WTC11 (cell line): ENCODE data around the gene KRT10. TPM values are rescaled to one million over a fixed set of nuclear protein-coding genes. Genes with fewer than 3 reads are reported as not detected.

Experiments
- ATAC-seq: fragments of 200-7000 bp; cut with Tn5 transposase; 2 replicates; pipeline ENCODE4 v1.10.0; 2021; ENCODE audit warnings: mild to moderate bottlenecking, moderate library complexity
- CTCF ChIA-PET: fragments of 300-600 bp; sonication (Branson Sonifier 250); formaldehyde crosslinking; loops from one replicate; lab custom pipeline; 2021; ENCODE audit warnings: antibody characterized with exemption; lab: Charles Lee
- POLR2A ChIA-PET: fragments of 350-600 bp; sonication (Branson Sonifier 250); formaldehyde crosslinking; loops from one replicate; lab custom pipeline; 2021; ENCODE audit warnings: antibody characterized with exemption; lab: Charles Lee
- DNase-seq: peaks from one replicate; pipeline ENCODE4 v3.0.0; 2021; ENCODE audit warnings: low spot score
- H3K27ac Mint-ChIP-seq: 2 replicates; pipeline ENCODE4 v1.8.0; 2021; ENCODE audit warnings: mixed read lengths
- H3K27me3 Mint-ChIP-seq: 2 replicates; pipeline ENCODE4 v1.8.0; 2021; ENCODE audit warnings: low read depth, mild to moderate bottlenecking, moderate library complexity, mixed read lengths
- H3K36me3 Mint-ChIP-seq: 2 replicates; pipeline ENCODE4 v1.8.0; 2021; ENCODE audit warnings: mixed read lengths
- H3K4me1 Mint-ChIP-seq: 2 replicates; pipeline ENCODE4 v1.8.0; 2022; ENCODE audit warnings: mixed read lengths
- H3K4me3 Mint-ChIP-seq: 2 replicates; pipeline ENCODE4 v1.8.0; 2021; ENCODE audit warnings: mild to moderate bottlenecking, moderate library complexity, mixed read lengths
- H3K9me3 Mint-ChIP-seq: 2 replicates; pipeline ENCODE4 v1.8.0; 2021; ENCODE audit warnings: mixed read lengths
- CREB1 ChIP-seq: sonication (generic); formaldehyde crosslinking; IDR thresholded peaks from 2 replicates; pipeline ENCODE4 v1.8.0; 2023; ENCODE audit warnings: mild to moderate bottlenecking, missing genetic modification reagents
- E2F5 ChIP-seq: sonication (generic); formaldehyde crosslinking; IDR thresholded peaks from 2 replicates; pipeline ENCODE4 v1.8.1; 2022; ENCODE audit warnings: mild to moderate bottlenecking, moderate library complexity, missing genetic modification reagents
- ESRRA ChIP-seq: sonication (generic); formaldehyde crosslinking; IDR thresholded peaks from 2 replicates; pipeline ENCODE4 v1.8.1; 2022; ENCODE audit warnings: mild to moderate bottlenecking, missing genetic modification reagents, borderline replicate concordance
- HMGXB4 ChIP-seq: sonication (generic); formaldehyde crosslinking; IDR thresholded peaks from 2 replicates; pipeline ENCODE4 v1.8.1; 2023; ENCODE audit warnings: mild to moderate bottlenecking, moderate library complexity, missing genetic modification reagents
- NR2C2 ChIP-seq: sonication (generic); formaldehyde crosslinking; IDR thresholded peaks from 2 replicates; pipeline ENCODE4 v1.8.0; 2022; ENCODE audit warnings: mild to moderate bottlenecking, missing genetic modification reagents
- PRRX2 ChIP-seq: fragments of 250-450 bp; sonication (Bioruptor Pico); IDR thresholded peaks from 2 replicates; pipeline ENCODE4 v1.8.0; 2021; ENCODE audit warnings: mild to moderate bottlenecking
- RORB ChIP-seq: fragments of 250-450 bp; sonication (Bioruptor Pico); IDR thresholded peaks from 2 replicates; pipeline ENCODE4 v1.9.0; 2021; ENCODE audit warnings: mild to moderate bottlenecking
- TP53 ChIP-seq: sonication (generic); formaldehyde crosslinking; IDR thresholded peaks from 2 replicates; pipeline ENCODE4 v1.8.1; 2023; ENCODE audit warnings: mild to moderate bottlenecking, missing genetic modification reagents
- ZBTB21 ChIP-seq: sonication (generic); formaldehyde crosslinking; IDR thresholded peaks from 2 replicates; pipeline ENCODE4 v1.8.1; 2023; ENCODE audit warnings: mild to moderate bottlenecking, missing genetic modification reagents, borderline replicate concordance
- ZNF232 ChIP-seq: sonication (generic); formaldehyde crosslinking; IDR thresholded peaks from 2 replicates; pipeline ENCODE4 v1.8.0; 2022; ENCODE audit warnings: mild to moderate bottlenecking, missing genetic modification reagents
- ZNF263 ChIP-seq: sonication (generic); formaldehyde crosslinking; IDR thresholded peaks from 2 replicates; pipeline ENCODE4 v1.8.1; 2022; ENCODE audit warnings: low read depth, mild to moderate bottlenecking, moderate library complexity, missing genetic modification reagents
- ZNF512 ChIP-seq: sonication (generic); formaldehyde crosslinking; IDR thresholded peaks from 2 replicates; pipeline ENCODE4 v1.8.1; 2022; ENCODE audit warnings: missing genetic modification reagents, borderline replicate concordance
- total RNA-seq: library from RNA; stranded (reverse); gene quantifications from 3 replicates; pipeline ENCODE4 v1.2.3, GENCODE V29; 2021
- TF ChIP-seq, protein P1 (sequence below): sonication (generic); formaldehyde crosslinking; IDR thresholded peaks from 2 replicates; pipeline ENCODE4 v1.8.1; 2023; ENCODE audit warnings: mild to moderate bottlenecking, missing genetic modification reagents
- TF ChIP-seq, protein P2 (sequence below): sonication (generic); formaldehyde crosslinking; IDR thresholded peaks from 2 replicates; pipeline ENCODE4 v1.8.0; 2022; ENCODE audit warnings: mild to moderate bottlenecking, missing genetic modification reagents
- TF ChIP-seq, protein P3 (sequence below): sonication (generic); formaldehyde crosslinking; conservative IDR thresholded peaks from 2 replicates; pipeline ENCODE4 v1.8.1; 2023; ENCODE audit warnings: mild to moderate bottlenecking, low read depth, missing genetic modification reagents, moderate library complexity
- TF ChIP-seq, protein P4 (sequence below): fragments of 250-450 bp; sonication (Bioruptor Pico); IDR thresholded peaks from 2 replicates; pipeline ENCODE4 v1.9.0; 2021; ENCODE audit warnings: mild to moderate bottlenecking

Gene KRT10
- total RNA-seq, 1 experiment from 2014 or later: 23.2 TPM

- no peaks in the 10 kb centered on the region for H3K27me3 Mint-ChIP-seq
- no peak overlapping the region for H3K4me3 Mint-ChIP-seq
- H3K27ac Mint-ChIP-seq: no peak overlapping the region
- ChIA-PET POLR2A (no interaction called here), CTCF (interaction anchor here (1.0 to 1.1 kb wide), 2 partner anchors 453 to 679 kb away, joined by 3 to 4 read pairs; no protein-coding TSS in a partner anchor)
- peaks cover 20% of the 10 kb centered on the region for H3K4me1 Mint-ChIP-seq
- DNase-seq: no peak
- TF ChIP-seq, protein P1, sequence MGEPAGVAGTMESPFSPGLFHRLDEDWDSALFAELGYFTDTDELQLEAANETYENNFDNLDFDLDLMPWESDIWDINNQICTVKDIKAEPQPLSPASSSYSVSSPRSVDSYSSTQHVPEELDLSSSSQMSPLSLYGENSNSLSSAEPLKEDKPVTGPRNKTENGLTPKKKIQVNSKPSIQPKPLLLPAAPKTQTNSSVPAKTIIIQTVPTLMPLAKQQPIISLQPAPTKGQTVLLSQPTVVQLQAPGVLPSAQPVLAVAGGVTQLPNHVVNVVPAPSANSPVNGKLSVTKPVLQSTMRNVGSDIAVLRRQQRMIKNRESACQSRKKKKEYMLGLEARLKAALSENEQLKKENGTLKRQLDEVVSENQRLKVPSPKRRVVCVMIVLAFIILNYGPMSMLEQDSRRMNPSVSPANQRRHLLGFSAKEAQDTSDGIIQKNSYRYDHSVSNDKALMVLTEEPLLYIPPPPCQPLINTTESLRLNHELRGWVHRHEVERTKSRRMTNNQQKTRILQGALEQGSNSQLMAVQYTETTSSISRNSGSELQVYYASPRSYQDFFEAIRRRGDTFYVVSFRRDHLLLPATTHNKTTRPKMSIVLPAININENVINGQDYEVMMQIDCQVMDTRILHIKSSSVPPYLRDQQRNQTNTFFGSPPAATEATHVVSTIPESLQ (CRISPR knock-in tag): no peak
- TF ChIP-seq, protein P2, sequence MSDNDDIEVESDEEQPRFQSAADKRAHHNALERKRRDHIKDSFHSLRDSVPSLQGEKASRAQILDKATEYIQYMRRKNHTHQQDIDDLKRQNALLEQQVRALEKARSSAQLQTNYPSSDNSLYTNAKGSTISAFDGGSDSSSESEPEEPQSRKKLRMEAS (CRISPR knock-in tag): no peak
- TF ChIP-seq RORB (no peak), TP53 (CRISPR knock-in tag) (no peak), ZNF263 (CRISPR knock-in tag) (no peak)
- no peaks in the 10 kb centered on the region for H3K9me3 Mint-ChIP-seq
- no peaks in the 10 kb centered on the region for H3K36me3 Mint-ChIP-seq
- no peak for ATAC-seq
Observed at GRCh38 chr17:40870136-40870535, 47.7 kb upstream of the KRT10 start.

- no peak within 1 kb of the TSS for H3K4me3 Mint-ChIP-seq
- no peaks in the 10 kb centered on the region for H3K36me3 Mint-ChIP-seq
- POLR2A ChIA-PET: no interaction called here
- no peaks in the 10 kb centered on the region for H3K9me3 Mint-ChIP-seq
- no peak within 1 kb of the TSS for H3K27ac Mint-ChIP-seq
- DNase-seq: no peak
- no peak for TF ChIP-seq HMGXB4 (CRISPR knock-in tag)
- TF ChIP-seq, protein P3, sequence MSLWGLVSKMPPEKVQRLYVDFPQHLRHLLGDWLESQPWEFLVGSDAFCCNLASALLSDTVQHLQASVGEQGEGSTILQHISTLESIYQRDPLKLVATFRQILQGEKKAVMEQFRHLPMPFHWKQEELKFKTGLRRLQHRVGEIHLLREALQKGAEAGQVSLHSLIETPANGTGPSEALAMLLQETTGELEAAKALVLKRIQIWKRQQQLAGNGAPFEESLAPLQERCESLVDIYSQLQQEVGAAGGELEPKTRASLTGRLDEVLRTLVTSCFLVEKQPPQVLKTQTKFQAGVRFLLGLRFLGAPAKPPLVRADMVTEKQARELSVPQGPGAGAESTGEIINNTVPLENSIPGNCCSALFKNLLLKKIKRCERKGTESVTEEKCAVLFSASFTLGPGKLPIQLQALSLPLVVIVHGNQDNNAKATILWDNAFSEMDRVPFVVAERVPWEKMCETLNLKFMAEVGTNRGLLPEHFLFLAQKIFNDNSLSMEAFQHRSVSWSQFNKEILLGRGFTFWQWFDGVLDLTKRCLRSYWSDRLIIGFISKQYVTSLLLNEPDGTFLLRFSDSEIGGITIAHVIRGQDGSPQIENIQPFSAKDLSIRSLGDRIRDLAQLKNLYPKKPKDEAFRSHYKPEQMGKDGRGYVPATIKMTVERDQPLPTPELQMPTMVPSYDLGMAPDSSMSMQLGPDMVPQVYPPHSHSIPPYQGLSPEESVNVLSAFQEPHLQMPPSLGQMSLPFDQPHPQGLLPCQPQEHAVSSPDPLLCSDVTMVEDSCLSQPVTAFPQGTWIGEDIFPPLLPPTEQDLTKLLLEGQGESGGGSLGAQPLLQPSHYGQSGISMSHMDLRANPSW (CRISPR knock-in tag): no peak
- no peak for TF ChIP-seq ESRRA
- no peak for TF ChIP-seq PRRX2
- TF ChIP-seq, protein P4, sequence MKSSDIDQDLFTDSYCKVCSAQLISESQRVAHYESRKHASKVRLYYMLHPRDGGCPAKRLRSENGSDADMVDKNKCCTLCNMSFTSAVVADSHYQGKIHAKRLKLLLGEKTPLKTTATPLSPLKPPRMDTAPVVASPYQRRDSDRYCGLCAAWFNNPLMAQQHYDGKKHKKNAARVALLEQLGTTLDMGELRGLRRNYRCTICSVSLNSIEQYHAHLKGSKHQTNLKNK (CRISPR knock-in tag): no peak
- no peak for TF ChIP-seq ZBTB21 (CRISPR knock-in tag)
- no peak for TF ChIP-seq E2F5 (CRISPR knock-in tag)
- TF ChIP-seq ZNF232 (CRISPR knock-in tag): no peak
- TF ChIP-seq, protein P1 (CRISPR knock-in tag): no peak
- TF ChIP-seq CREB1 (CRISPR knock-in tag): no peak
- TF ChIP-seq NR2C2 (CRISPR knock-in tag): no peak
- TF ChIP-seq ZNF512: no peak
- TF ChIP-seq, all 79 proteins: peak for 0
- H3K27me3 Mint-ChIP-seq: peaks cover 2% of the 10 kb centered on the region
- H3K4me1 Mint-ChIP-seq: peaks cover 5% of the 10 kb centered on the region
- ATAC-seq: no peak
- CTCF ChIA-PET: no interaction called here
Observed at GRCh38 chr17:40866838-40867237, 44.4 kb upstream of the KRT10 start, which contains the start of gene KRT12. Gene KRT12 (minus strand): TSS chr17:40867223. CDS start chr17:40867186, 37 bp downstream.
